PFSK-1 (cell line): ENCODE measurements around the gene XRRA1.

ENCODE experiments used
- FOXP2 ChIP-seq: optimal IDR thresholded peaks from 2 replicates; pipeline ENCODE3; 2011; ENCODE audit warnings: borderline replicate concordance, control low read depth, inconsistent platforms; ENCODE audit not compliant: insufficient read depth; ENCODE audit errors: extremely low read length, extremely low read depth
- POLR2AphosphoS5 ChIP-seq: IDR thresholded peaks from 2 replicates; pipeline ENCODE4 v1.6.1; 2012; ENCODE audit warnings: low read depth, mild to moderate bottlenecking, control low read depth, low read length, moderate library complexity
- SIN3A ChIP-seq: IDR thresholded peaks from 2 replicates; pipeline ENCODE4 v1.6.1; 2012; ENCODE audit warnings: mild to moderate bottlenecking, low read length, moderate library complexity, borderline replicate concordance; ENCODE audit not compliant: insufficient read depth
- TAF1 ChIP-seq: IDR thresholded peaks from 2 replicates; pipeline ENCODE4 v1.6.1; 2012; ENCODE audit warnings: low read length, control low read depth, borderline replicate concordance; ENCODE audit not compliant: insufficient read depth
- TF ChIP-seq, protein P1 (sequence below), 2 experiments: IDR thresholded peaks; 2 replicates each; pipeline versions ENCODE4 v1.6.1 to v1.8.0; 2011 to 2012; ENCODE audit warnings: low read depth in 2 of 2, low read length in 2 of 2, control low read depth in 1 of 2, inconsistent platforms in 1 of 2, mild to moderate bottlenecking in 1 of 2, moderate library complexity in 1 of 2; ENCODE audit not compliant: insufficient read depth in 1 of 2

The XRRA1 gene

GRCh38 chr11:74837191-74837590 lies 111.7 kb downstream of the XRRA1 start:
- no peak for TF ChIP-seq TAF1
- TF ChIP-seq, protein P1, sequence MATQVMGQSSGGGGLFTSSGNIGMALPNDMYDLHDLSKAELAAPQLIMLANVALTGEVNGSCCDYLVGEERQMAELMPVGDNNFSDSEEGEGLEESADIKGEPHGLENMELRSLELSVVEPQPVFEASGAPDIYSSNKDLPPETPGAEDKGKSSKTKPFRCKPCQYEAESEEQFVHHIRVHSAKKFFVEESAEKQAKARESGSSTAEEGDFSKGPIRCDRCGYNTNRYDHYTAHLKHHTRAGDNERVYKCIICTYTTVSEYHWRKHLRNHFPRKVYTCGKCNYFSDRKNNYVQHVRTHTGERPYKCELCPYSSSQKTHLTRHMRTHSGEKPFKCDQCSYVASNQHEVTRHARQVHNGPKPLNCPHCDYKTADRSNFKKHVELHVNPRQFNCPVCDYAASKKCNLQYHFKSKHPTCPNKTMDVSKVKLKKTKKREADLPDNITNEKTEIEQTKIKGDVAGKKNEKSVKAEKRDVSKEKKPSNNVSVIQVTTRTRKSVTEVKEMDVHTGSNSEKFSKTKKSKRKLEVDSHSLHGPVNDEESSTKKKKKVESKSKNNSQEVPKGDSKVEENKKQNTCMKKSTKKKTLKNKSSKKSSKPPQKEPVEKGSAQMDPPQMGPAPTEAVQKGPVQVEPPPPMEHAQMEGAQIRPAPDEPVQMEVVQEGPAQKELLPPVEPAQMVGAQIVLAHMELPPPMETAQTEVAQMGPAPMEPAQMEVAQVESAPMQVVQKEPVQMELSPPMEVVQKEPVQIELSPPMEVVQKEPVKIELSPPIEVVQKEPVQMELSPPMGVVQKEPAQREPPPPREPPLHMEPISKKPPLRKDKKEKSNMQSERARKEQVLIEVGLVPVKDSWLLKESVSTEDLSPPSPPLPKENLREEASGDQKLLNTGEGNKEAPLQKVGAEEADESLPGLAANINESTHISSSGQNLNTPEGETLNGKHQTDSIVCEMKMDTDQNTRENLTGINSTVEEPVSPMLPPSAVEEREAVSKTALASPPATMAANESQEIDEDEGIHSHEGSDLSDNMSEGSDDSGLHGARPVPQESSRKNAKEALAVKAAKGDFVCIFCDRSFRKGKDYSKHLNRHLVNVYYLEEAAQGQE (IDR thresholded peaks at IDR 0.05; ENCODE audit: insufficient read depth in 1 of 2, low read depth in 2 of 2, low read length in 2 of 2): no peak
- TF ChIP-seq SIN3A: no peak
- TF ChIP-seq FOXP2: no peak
- TF ChIP-seq POLR2AphosphoS5: no peak

- TF ChIP-seq SIN3A (no peak), TAF1 (no peak), FOXP2 (no peak), POLR2AphosphoS5 (no peak)
- TF ChIP-seq, protein P1 (IDR thresholded peaks at IDR 0.05; ENCODE audit: insufficient read depth in 1 of 2, low read depth in 2 of 2, low read length in 2 of 2): no peak
Measured at GRCh38 chr11:74826901-74827300, 122.0 kb downstream of the XRRA1 start.

GRCh38 chr11:74824285-74824982 lies 124.5 kb downstream of the XRRA1 start:
- TF ChIP-seq SIN3A (no peak), POLR2AphosphoS5 (no peak), FOXP2 (no peak), TAF1 (no peak)
- TF ChIP-seq, protein P1 (IDR thresholded peaks at IDR 0.05; ENCODE audit: insufficient read depth in 1 of 2, low read depth in 2 of 2, low read length in 2 of 2): no peak

DNA sequence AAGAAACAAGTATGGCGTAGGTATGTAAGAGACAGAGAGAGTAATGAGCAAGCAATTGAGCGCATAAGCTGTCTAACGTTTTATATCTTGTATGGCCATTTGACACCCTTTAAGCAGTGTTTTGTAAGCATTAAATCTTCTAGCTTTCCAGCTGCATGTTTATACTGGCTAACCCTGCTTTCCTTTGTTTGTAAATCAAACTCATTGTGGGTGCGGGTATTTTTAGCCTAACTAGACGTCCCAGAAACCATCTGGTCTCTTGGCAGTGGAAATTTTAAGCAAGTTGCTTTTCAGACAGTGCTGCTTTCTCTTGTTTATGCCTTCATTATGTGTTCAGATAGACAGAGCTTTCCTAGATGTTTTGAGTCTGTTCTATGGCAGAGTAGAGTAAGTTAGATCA lies 126.7 kb downstream of the XRRA1 start:
- TF ChIP-seq FOXP2 (no peak), POLR2AphosphoS5 (no peak), SIN3A (no peak), TAF1 (no peak)
- TF ChIP-seq, protein P1 (IDR thresholded peaks at IDR 0.05; ENCODE audit: insufficient read depth in 1 of 2, low read depth in 2 of 2, low read length in 2 of 2): no peak

- TF ChIP-seq FOXP2: no peak
- TF ChIP-seq, protein P1 (IDR thresholded peaks at IDR 0.05; ENCODE audit: insufficient read depth in 1 of 2, low read depth in 2 of 2, low read length in 2 of 2): no peak
- TF ChIP-seq POLR2AphosphoS5: no peak
- no peak for TF ChIP-seq TAF1
- no peak for TF ChIP-seq SIN3A
Measured at GRCh38 chr11:74820763-74821162, 128.1 kb downstream of the XRRA1 start.
